Cardiac septum (tissue), 1 donor: Measurements from ENCODE around the gene GNG13. TPM values are rescaled to one million over a fixed set of nuclear protein-coding genes. Genes with fewer than 3 reads are reported as not detected.
"Not testable (repeated sequence)": the region's sequence is repeated elsewhere in the genome, so short reads cannot be mapped to it uniquely, and the experiment has no call there.

Experiments used
- DNase-seq: peaks from one replicate; pipeline ENCODE4 v3.0.0-alpha.2; 2020; ENCODE audit warnings: low spot score
- intact Hi-C: fragments of 100-400 bp; cut with DNase I; formaldehyde crosslinking; loops from one replicate; pipeline ENCODE4 v1.14.0; 2022
- long read RNA-seq: library from polyadenylated mRNA; unstranded; transcript quantifications from one replicate; pipeline ENCODE4 v2.0.0, GENCODE V29; 2021
- total RNA-seq: library from RNA; stranded (reverse); fragmentation: NEBNext Ultra II Directional; extraction: Animal tissue kit (Norgen Biotek cat#: 25700); gene quantifications from one replicate; pipeline ENCODE4 v1.2.1, GENCODE V29; 2021
- donor health status: DM: no; HTN: no; CAD: no.

Gene GNG13, protein sequence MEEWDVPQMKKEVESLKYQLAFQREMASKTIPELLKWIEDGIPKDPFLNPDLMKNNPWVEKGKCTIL
- total RNA-seq: not detected
- long read RNA-seq: 0 reads

DNA sequence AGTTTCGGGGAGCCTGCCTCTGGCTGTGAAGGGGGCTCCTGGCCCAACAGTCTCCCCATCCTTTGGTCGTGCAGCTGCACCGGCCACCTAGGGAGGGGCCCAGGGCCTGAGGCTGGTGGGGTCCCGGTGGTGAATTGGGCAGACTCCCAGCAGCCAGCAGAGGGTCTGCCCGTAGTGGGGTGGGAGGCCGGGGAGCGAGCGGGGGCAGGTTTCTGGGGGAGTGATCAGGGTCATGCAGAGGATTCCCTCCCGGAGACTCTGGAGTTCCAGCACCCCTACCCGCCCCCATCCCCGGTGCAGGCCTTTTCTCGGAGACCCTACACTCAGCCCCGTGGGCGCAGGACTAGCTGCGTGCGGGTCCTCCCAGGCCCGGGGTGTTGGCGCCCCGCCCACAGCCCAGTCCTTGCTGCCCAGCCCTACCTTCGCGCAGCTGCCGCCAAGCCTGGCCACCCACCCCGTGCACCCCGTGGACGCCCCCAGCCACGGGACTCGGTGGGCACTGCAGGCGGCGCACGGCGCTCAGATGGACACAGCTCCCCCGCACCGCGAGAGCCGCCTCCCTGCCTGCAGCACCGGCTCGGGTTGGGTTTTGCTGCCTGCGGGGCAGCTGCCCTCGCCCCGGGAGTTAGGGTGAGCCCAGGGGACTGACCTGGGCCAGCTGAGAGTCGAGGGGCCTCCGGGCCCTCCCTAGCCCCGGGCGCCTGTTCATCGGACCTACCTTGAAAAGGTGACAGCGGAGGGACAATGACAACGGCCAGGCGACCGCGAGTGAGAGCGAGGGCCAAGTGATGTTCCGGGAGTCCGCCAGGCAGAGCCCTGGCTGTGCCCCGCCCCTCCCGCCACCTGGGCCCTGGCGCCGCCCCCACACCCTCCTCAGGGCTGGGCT lies at the start of gene GNG13:
GNG13 (minus strand) TSS at position 787 of the 886 bp plus-strand sequence. CDS start 1,657 bp downstream, outside the sequence.
- no peak for DNase-seq
- intact Hi-C loops: no loop called here

- intact Hi-C loops: no loop called here
- DNase-seq: no peak
These were observed 48.1 kb upstream of the GNG13 start for GRCh38 chr16:848510-849253.

DNA sequence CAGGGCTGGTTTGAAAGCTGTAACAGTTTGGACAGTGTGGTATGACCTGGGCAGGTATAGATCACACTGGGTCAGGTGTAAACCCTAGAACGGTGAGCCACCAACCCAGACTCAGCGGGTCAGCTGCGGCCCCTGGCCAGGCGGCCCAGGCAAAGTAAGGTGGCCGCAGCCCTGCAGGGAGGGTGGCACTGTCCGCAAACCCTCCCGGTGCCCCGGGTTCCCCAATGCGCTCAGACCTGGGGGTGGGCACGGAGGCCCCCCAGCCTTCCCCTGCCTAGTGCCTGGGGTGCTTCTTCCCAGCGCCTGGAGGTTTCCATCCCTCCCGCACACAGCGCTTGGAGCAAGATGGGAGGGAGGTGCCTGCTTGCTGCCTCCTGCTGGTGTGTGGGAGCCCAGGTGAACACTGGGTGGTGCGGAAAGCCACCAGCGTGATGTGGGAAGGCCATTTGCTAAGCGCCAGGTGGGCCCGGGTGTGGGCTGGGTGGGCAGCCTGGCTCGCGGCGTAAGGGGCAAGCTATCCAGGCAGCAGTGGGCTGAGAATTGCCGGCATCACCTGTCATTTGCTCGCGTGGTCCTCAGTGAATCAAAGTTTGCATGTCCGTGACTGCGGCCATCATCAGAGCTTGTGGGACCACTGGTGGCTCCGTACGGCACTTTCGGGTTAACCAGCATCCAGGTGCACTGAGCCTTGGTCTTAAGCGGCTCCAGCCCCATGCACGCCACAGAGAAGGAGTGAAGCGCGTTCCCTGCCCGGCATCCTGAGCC lies 47.3 kb upstream of the GNG13 start:
- no peak for DNase-seq
- intact Hi-C loops: no loop called here

GRCh38 chr16:847151-847550 lies 46.6 kb upstream of the GNG13 start:
- intact Hi-C loops: no loop called here
- DNase-seq: no peak

GRCh38 chr16:845351-845745 lies 44.8 kb upstream of the GNG13 start:
- DNase-seq: no peak
- intact Hi-C loops: no loop called here

- DNase-seq: no peak
- intact Hi-C loops: no loop called here
These were observed 44.3 kb upstream of the GNG13 start for GRCh38 chr16:844638-845350.

DNA sequence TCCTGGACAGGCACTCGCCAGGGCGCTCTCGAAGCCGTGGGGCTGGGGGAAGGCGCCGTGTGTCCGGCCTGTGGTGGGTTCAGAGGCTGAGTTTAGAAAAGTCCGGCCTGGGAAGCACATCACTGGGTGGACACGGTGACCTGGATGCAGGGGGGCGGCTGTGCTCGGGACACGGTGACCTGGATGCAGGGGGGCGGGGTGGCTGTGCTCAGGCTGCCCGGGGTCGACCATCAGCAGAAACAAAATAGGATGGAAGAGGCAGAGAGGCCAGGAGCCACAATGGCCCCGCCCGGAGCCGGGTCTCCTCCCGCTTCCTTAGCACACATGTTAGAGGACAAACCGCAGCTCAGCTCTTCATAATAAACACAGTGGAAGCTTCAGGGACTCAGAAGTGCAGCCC lies 43.2 kb upstream of the GNG13 start:
- DNase-seq: no peak
- intact Hi-C loops: no loop called here

DNA sequence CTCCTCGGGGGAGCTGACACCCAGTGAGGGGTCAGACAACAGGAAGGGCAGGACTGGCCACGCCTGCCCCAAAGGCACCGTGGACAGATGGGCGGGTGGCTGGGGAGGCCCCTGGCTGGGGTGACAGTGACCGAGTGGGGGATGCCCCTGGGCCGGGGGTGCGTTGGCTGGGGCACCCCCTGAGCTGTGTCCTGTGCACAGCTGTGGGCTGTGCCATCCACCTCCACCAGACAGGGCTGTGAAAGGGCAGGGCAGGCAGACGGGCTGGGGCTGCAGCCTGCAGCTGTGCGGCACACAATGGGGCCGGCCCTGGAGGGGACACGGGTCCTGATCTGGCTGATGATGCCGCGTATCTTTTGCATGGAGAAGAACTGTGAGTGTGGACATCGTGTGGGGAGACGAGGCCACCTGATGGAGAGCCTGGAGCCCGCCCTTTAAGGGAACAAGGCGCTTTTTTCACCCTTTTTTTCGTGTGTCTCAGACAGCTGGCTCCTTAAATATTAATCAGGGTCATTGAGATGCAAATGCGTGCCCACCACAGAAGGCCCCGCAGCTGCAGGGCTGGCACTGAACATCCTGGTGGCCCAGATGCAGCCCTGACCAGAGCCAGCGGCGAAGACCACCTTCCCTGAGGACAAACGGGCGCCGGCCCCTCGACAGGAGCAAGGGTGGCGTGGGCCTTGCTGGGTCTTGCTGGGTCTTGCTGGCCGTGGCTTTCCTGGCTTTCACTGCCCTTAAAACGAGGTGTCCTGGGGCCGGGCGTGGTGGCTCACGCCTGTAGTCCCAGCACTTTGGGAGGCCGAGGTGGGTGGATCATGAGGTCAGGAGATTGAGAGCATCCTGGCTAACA lies 42.4 kb upstream of the GNG13 start:
- intact Hi-C loops: no loop called here
- DNase-seq: no peak

- DNase-seq: no peak
- intact Hi-C loops: no loop called here
These were observed 41.5 kb upstream of the GNG13 start for GRCh38 chr16:842061-842476.

DNA sequence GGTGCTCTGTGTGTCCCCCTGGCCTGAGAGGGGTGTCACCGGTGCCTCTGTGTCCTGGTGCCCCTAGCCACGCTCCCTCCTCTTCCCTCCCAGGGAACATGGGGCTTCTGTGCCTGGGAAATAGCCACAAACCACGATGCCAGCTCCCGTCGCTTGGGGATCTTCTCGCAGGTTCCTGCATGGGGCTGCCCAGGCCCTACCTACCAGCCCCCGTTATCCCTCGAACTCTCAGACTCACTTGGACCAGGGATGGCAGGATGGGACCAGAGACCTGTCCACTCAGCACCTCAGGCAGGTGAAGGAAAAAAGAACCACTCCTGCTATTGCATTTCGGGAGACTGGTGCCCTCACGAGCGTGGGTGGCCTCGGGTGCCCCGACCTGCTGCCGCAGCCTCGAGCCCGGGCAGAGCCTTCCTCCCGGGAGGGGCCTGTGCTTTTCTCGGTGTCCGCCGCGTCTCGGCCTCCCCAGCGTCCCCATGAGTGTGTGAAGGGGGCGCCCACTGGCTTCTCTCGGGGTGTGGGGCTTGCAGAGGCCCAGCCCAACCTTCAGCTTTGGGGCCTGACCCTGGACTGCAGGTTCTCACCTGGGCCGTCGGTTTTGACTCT lies 41.0 kb upstream of the GNG13 start:
- intact Hi-C loops: no loop called here
- DNase-seq: no peak

DNA sequence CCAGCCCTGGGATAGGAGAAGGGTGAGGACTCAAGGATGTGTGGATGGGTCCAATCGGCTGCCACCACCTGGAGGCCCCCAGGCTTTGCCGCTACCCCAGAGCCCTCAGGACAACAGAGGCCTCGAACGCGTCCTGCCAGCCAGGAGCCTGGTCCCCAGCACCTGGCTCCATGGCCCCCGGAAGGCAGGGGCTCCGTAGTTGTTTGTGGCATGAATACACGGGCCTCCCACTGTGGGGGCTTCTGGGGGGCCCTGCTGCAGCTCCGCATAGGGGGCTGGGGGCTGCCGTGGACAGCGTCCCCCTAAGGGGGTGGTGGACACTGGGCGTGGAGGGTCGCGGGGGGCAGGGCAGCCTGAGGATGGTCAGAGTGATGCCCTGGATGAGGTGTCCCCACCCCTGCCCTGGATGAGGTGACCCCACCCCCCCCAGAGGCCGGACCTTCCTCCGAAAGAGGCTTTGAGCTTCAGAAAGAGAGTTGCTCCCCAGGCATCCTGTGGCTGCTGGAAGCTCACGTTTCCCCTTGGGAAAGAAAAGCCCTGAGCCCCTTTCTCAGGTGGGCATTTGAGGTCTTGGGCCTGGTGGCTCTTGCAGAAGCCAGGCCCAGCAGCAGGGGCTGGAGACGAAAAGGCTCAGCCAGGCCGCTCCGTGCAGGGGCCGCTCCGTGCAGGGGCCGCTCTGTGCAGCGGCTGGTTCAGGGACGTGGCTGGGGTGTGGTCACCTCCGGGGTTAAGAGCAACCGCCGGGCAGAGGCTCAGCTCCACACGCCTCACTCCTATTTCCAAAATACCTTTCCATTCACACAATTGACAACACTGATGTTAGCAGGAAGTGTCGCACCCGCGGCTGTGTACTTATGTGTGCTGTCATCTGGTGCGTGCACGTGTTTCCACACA lies 40.3 kb upstream of the GNG13 start:
- intact Hi-C loops: no loop called here
- DNase-seq: no peak

- no peak for DNase-seq
- intact Hi-C loops: no loop called here
These were observed 39.3 kb upstream of the GNG13 start for GRCh38 chr16:839643-840408.

DNA sequence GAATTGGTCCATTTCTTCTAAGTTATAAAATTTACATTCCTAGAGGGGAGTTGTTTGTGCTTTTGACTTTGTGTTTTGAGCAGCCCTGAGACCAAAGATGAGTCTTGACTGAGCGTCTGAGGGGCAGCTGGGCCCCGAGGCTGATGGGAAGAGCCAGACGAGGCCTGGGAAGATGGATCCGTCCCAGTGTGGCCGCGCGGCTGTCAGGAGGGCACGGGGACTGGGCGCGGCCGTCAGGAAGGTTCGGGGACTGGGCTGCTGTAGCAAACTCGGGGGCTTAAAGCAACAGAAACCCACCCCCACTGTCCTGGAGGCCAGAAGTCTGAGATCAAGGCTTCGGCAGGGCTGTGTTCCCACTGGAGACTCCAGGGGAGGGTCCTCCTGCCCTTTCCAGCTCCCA lies 38.2 kb upstream of the GNG13 start:
- intact Hi-C loops: no loop called here
- DNase-seq: no peak

DNA sequence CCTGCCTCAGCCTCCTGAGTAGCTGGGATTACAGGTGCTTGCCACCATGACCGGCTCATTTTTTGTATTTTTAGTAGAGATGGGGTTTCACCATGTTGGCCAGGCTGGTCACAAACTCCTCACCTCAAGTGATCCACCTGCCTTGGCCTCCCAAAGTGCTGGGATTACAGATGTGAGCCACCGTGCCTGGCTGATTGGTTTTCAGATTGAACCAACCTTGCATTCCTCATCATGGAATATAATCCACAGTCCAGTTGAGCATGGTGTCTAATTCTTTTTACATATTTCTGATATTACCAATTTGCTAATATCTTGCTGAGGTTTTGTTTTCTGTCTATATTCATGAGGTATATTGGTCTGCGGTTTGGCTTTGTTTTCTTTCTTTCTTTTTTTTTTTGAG lies 36.3 kb upstream of the GNG13 start:
- DNase-seq, intact Hi-C loops: not testable (repeated sequence)

DNA sequence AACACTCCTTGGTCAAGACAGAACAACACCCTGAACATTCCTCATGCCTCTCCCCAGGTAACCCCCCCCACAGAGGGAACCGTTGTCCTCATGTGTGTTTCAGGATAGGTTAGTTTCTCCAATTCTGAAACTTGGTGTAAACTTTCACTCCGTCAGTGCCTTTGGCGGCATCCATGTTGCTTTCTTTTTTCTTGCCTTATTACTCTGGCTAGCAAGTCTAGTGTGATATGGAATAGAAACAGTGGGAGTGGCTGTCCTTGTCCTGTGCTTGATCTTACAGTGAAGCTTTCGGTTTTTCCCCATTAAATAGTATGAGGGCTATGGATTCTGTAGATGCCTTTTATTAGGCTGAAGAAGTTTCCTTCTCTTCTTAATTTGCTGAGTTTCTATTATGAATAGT lies 35.7 kb upstream of the GNG13 start:
- intact Hi-C loops: no loop called here
- no peak for DNase-seq

DNA sequence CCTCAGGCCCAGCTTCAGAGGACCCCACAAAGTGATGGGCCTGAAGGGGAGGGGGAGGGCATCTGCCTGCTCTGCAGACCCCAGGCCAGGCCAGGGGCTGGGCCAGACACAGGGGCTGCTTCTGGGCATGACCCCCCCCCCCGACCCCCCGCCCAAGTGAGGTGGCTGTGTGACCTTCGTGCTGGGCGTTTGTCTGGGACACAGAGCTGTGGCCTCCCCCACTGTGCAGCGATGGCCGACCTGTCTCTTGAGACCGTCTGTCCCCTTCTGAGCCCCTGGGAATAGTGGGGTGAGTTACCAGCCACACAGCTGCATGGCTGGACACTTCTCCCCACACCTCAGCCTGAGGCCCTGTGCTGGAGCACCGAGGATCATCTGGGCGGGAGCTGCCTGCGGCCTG lies 34.8 kb upstream of the GNG13 start:
- intact Hi-C loops: no loop called here
- no peak for DNase-seq
